ENCODE measurements around the gene SPTBN4. TPM values are rescaled to one million over a fixed set of nuclear protein-coding genes. Genes with fewer than 3 reads are reported as not detected.
A peak's percentile ranks its signal among the peaks of the same experiment; 100 is the strongest.

Gene SPTBN4
- total RNA-seq, 1 donor from 2014 or later = 0.41 TPM

DNA sequence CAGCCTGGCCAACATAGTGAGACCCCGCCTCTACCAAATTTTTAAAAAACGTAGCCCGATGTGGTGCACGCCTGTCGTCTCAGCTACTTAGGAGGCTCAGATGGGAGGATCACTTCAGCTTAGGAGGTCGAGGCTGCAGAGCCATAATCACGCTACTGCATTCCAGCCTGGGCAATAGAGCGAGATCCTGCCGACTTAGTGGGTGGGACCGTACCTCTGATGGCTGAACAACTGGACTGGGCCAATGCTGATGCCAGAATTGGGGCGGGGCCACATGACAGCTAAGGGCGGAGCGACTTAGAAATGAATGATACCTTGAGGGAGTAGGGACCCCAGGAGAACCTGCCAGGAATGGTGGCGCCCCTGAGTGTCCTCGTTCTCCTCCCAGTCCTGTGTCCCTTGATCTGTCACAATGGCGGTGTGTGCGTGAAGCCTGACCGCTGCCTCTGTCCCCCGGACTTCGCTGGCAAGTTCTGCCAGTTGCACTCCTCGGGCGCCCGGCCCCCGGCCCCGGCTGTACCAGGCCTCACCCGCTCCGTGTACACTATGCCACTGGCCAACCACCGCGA is 137.9 kb downstream of the SPTBN4 start:
- Histone ChIP-seq H2AFZ (ENCODE audit: low read depth, low read length) (peak overlapping the region; percentile 74), H3K9ac (ENCODE audit: low read length) (peak overlapping the region; percentile 33), H3K9me3 (ENCODE audit: insufficient read depth, low read depth, low read length) (no peaks in the 10 kb centered on the region), H3K27ac (ENCODE audit: low read depth, low read length) (no peak overlapping the region), H3K79me2 (ENCODE audit: insufficient read depth, low read length) (no peaks in the 10 kb centered on the region), H4K20me1 (ENCODE audit: insufficient read depth, low read length) (peaks cover 4% of the 10 kb centered on the region), H3K4me2 (ENCODE audit: low read length) (peak overlapping the region; percentile 89), H3K4me1 (ENCODE audit: insufficient read depth, low read length) (peaks cover 46% of the 10 kb centered on the region), H3K4me3 (ENCODE audit: insufficient read depth, low read depth, low read length) (peak overlapping the region; percentile 40), H3K27me3 (ENCODE audit: insufficient read depth, low read length) (no peaks in the 10 kb centered on the region), H3K36me3 (ENCODE audit: insufficient read depth, low read length) (no peaks in the 10 kb centered on the region)
- Mint-ChIP-seq H3K4me1 (ENCODE audit: low read depth, unreplicated experiment) (peaks cover 9% of the 10 kb centered on the region), H3K27ac (ENCODE audit: unreplicated experiment) (no peak overlapping the region), H3K27me3 (ENCODE audit: low read depth, unreplicated experiment) (peaks cover 44% of the 10 kb centered on the region), H3K9me3 (ENCODE audit: unreplicated experiment) (no peaks in the 10 kb centered on the region), H3K4me3 (ENCODE audit: unreplicated experiment) (peak overlapping the region; percentile 78), H3K36me3 (ENCODE audit: low read depth, unreplicated experiment) (no peaks in the 10 kb centered on the region)
- DNase-seq (ENCODE audit: low read depth) (no peak), FAIRE-seq (no peak)
- TF ChIP-seq, protein P1, sequence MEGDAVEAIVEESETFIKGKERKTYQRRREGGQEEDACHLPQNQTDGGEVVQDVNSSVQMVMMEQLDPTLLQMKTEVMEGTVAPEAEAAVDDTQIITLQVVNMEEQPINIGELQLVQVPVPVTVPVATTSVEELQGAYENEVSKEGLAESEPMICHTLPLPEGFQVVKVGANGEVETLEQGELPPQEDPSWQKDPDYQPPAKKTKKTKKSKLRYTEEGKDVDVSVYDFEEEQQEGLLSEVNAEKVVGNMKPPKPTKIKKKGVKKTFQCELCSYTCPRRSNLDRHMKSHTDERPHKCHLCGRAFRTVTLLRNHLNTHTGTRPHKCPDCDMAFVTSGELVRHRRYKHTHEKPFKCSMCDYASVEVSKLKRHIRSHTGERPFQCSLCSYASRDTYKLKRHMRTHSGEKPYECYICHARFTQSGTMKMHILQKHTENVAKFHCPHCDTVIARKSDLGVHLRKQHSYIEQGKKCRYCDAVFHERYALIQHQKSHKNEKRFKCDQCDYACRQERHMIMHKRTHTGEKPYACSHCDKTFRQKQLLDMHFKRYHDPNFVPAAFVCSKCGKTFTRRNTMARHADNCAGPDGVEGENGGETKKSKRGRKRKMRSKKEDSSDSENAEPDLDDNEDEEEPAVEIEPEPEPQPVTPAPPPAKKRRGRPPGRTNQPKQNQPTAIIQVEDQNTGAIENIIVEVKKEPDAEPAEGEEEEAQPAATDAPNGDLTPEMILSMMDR (IDR thresholded peaks at IDR 0.05; ENCODE audit: insufficient read depth, low read depth, low read length) = no peak
- no peak for TF ChIP-seq EZH2 (IDR thresholded peaks at IDR 0.05; ENCODE audit: insufficient read depth, low read length)

DNA sequence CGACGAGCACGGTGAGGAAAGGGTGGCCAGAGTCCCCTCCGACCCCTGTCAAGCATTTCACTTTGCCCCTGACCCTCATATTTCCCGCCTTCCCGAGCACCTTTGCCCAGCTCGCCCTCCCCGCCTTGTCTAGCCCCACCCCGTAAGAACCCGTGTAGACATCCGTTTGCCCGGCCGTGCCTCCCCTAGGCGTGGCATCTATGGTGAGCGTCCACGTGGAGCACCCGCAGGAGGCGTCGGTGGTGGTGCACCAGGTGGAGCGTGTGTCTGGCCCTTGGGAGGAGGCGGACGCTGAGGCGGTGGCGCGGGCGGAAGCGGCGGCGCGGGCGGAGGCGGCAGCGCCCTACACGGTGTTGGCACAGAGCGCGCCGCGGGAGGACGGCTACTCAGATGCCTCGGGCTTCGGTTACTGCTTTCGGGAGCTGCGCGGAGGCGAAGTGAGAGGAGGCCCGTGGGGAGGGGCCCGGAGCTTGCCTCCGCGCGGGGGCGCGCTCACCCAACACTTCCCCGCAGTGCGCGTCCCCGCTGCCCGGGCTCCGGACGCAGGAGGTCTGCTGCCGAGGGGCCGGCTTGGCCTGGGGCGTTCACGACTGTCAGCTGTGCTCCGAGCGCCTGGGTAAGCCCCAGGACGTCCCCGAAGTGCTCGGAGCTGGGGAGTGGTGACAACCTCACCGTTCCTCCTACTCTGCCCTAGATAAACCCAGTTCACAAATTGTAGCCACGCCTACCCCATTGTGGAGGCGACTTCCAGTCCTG is 138.6 kb downstream of the SPTBN4 start:
- Mint-ChIP-seq H3K36me3 (ENCODE audit: low read depth, unreplicated experiment) (no peaks in the 10 kb centered on the region), H3K27me3 (ENCODE audit: low read depth, unreplicated experiment) (peaks cover 43% of the 10 kb centered on the region), H3K4me3 (ENCODE audit: unreplicated experiment) (peak overlapping the region; percentile 78), H3K27ac (ENCODE audit: unreplicated experiment) (peak overlapping the region; percentile 34), H3K9me3 (ENCODE audit: unreplicated experiment) (no peaks in the 10 kb centered on the region), H3K4me1 (ENCODE audit: low read depth, unreplicated experiment) (peaks cover 11% of the 10 kb centered on the region)
- H3K79me2 ChIP-seq (ENCODE audit: insufficient read depth, low read length) = no peaks in the 10 kb centered on the region
- H3K4me3 ChIP-seq (ENCODE audit: insufficient read depth, low read depth, low read length) = peak overlapping the region; percentile 40
- TF ChIP-seq, protein P1 (IDR thresholded peaks at IDR 0.05; ENCODE audit: insufficient read depth, low read depth, low read length) = no peak
- TF ChIP-seq EZH2 (IDR thresholded peaks at IDR 0.05; ENCODE audit: insufficient read depth, low read length) = no peak
- peaks cover 51% of the 10 kb centered on the region for H3K4me1 ChIP-seq (ENCODE audit: insufficient read depth, low read length)
- peaks cover 4% of the 10 kb centered on the region for H4K20me1 ChIP-seq (ENCODE audit: insufficient read depth, low read length)
- H3K4me2 ChIP-seq (ENCODE audit: low read length) = peak overlapping the region; percentile 89
- FAIRE-seq (no peak), DNase-seq (ENCODE audit: low read depth) (peak; percentile 51)
- H3K9ac ChIP-seq (ENCODE audit: low read length) = peak overlapping the region; percentile 33
- peak overlapping the region; percentile 74 for H2AFZ ChIP-seq (ENCODE audit: low read depth, low read length)
- no peaks in the 10 kb centered on the region for H3K36me3 ChIP-seq (ENCODE audit: insufficient read depth, low read length)
- H3K9me3 ChIP-seq (ENCODE audit: insufficient read depth, low read depth, low read length) = no peaks in the 10 kb centered on the region
- H3K27ac ChIP-seq (ENCODE audit: low read depth, low read length) = no peak overlapping the region
- H3K27me3 ChIP-seq (ENCODE audit: insufficient read depth, low read length) = no peaks in the 10 kb centered on the region

All from astrocyte (in vitro differentiated cells and primary cell).